Vein endothelial cell (primary cell): ENCODE measurements around the gene COQ6. TPM values are rescaled to one million over a fixed set of nuclear protein-coding genes. Genes with fewer than 3 reads are reported as not detected.

Source experiments
- small RNA-seq: library from RNA; depleted of rRNA; stranded (forward); fragments of <200 nt; gene quantifications from one replicate; pipeline ENCODE3, GENCODE V24; 2012
- total RNA-seq: library from RNA; depleted of rRNA; stranded (reverse); fragments of >200 nt; gene quantifications from 2 replicates; pipeline ENCODE4 v1.2.3, GENCODE V29; 2012

The COQ6 gene
- total RNA-seq: 16.3 and 17.8 TPM in 2 replicates

GRCh38 chr14:73949752-73950734, at the start of gene COQ6, which contains the start of gene FAM161B:
TSS of gene COQ6 (plus strand) at chr14:73950302. CDS start at chr14:73950333, 31 bp downstream.
TSS of gene FAM161B (minus strand) at chr14:73950094. CDS start at chr14:73950026, 68 bp downstream.

Small RNAs within 50 kb of the gene (small RNA-seq; reads per million reads assigned to genes)
- not detected for gene AC005480.2
- not detected for gene RF00019

Other genes starting within 250 kb of the COQ6 start
- 43.4 and 46.1 TPM in 2 replicates for gene PNMA1, start 235.9 kb upstream of the COQ6 start, total RNA-seq
- gene PTGR2, start 98.5 kb upstream of the COQ6 start, total RNA-seq: 2.3 and 3.9 TPM in 2 replicates
- gene ZNF410, start 63.4 kb upstream of the COQ6 start, total RNA-seq: 52.9 and 62.5 TPM in 2 replicates
- 3.3 and 3.9 TPM in 2 replicates for gene FAM161B, start 208 bp upstream of the COQ6 start, total RNA-seq
- 11.8 and 12.9 TPM in 2 replicates for gene ENTPD5, start 69.0 kb downstream of the COQ6 start, total RNA-seq
- 1.6 and 2.6 TPM in 2 replicates for gene BBOF1, start 69.0 kb downstream of the COQ6 start, total RNA-seq
- gene ALDH6A1, start 134.2 kb downstream of the COQ6 start, total RNA-seq: 13.9 and 24.5 TPM in 2 replicates
- gene LIN52, start 134.7 kb downstream of the COQ6 start, total RNA-seq: 6.1 and 6.9 TPM in 2 replicates